Epithelial cell of proximal tubule (primary cell): Measurements from ENCODE around the gene SULT4A1. TPM values are rescaled to one million over a fixed set of nuclear protein-coding genes. Genes with fewer than 3 reads are reported as not detected.

Experiments
- DNase-seq: peaks from one replicate; pipeline ENCODE4 v3.0.0-alpha.2; 2011; ENCODE audit warnings: low read depth
- H3K4me3 ChIP-seq: 2 replicates; pipeline ENCODE4 v1.5.1; 2011; ENCODE audit warnings: low read depth, mild to moderate bottlenecking, low read length
- CTCF ChIP-seq: conservative IDR thresholded peaks from 2 replicates; pipeline ENCODE4 v1.5.1; 2012; ENCODE audit warnings: low read depth, mild to moderate bottlenecking, low read length
- total RNA-seq: library from RNA; depleted of rRNA; stranded (reverse); fragments of >200 nt; gene quantifications from 2 replicates; pipeline ENCODE4 v1.2.3, GENCODE V29; 2015

Gene SULT4A1
- total RNA-seq, 1 donor from 2014 or later: 2.1 TPM

GRCh38 chr22:43838571-43839307 is 23.6 kb downstream of the SULT4A1 start:
- H3K4me3 ChIP-seq: no peak overlapping the region
- TF ChIP-seq CTCF: no peak
- DNase-seq: no peak

GRCh38 chr22:43838161-43838560 is 24.2 kb downstream of the SULT4A1 start:
- no peak for TF ChIP-seq CTCF
- H3K4me3 ChIP-seq: no peak overlapping the region
- DNase-seq: no peak

GRCh38 chr22:43837666-43838065 is 24.6 kb downstream of the SULT4A1 start:
- no peak for TF ChIP-seq CTCF
- DNase-seq: no peak
- H3K4me3 ChIP-seq: no peak overlapping the region

GRCh38 chr22:43835736-43836135 is 26.6 kb downstream of the SULT4A1 start:
- H3K4me3 ChIP-seq: no peak overlapping the region
- TF ChIP-seq CTCF: no peak
- DNase-seq: no peak

- no peak overlapping the region for H3K4me3 ChIP-seq
- DNase-seq: no peak
- TF ChIP-seq CTCF: no peak
These were observed 27.1 kb downstream of the SULT4A1 start for GRCh38 chr22:43835166-43835565.

GRCh38 chr22:43833286-43834240 is 28.8 kb downstream of the SULT4A1 start:
- no peak for TF ChIP-seq CTCF
- DNase-seq: no peak
- no peak overlapping the region for H3K4me3 ChIP-seq
